Endothelial cell of umbilical vein (primary cell): ENCODE measurements around the gene MAP4K2. TPM values are rescaled to one million over a fixed set of nuclear protein-coding genes. Genes with fewer than 3 reads are reported as not detected.

ENCODE experiments used
- BruUV-seq: library from RNA; stranded (reverse); fragments of 400-500 nt; replicated peaks from 2 replicates; lab custom pipeline; 2021; lab: Mats Ljungman, UMichigan
- CTCF ChIA-PET: fragments of 300-600, 350-600 bp; sonication (Branson Sonifier 250); formaldehyde crosslinking; loops from one replicate; lab custom pipeline; 2021; ENCODE audit warnings: antibody characterized with exemption, inconsistent platforms; lab: Charles Lee
- POLR2A ChIA-PET: fragments of 300-600, 350-600 bp; sonication (Branson Sonifier 250); formaldehyde crosslinking; loops from one replicate; lab custom pipeline; 2021; ENCODE audit warnings: antibody characterized with exemption, inconsistent platforms; lab: Charles Lee
- DNase-seq: peaks from one replicate; pipeline ENCODE4 v3.0.0-alpha.2; 2011; ENCODE audit warnings: low read depth, low spot score
- FAIRE-seq: peaks from 2 replicates; lab custom pipeline; 2011; peaks lifted over from hg19 to GRCh38; lab: Jason Lieb, UNC
- H2AFZ ChIP-seq: 2 replicates; pipeline ENCODE4 v1.6.0; 2012; ENCODE audit warnings: low read depth, low read length, control low read depth, inconsistent platforms
- H3K27ac ChIP-seq: 2 replicates; pipeline ENCODE4 v1.5.1; 2011; ENCODE audit warnings: low read depth, mild to moderate bottlenecking, control low read depth, low read length, moderate library complexity; ENCODE audit not compliant: insufficient read depth
- H3K27me3 ChIP-seq, 2 experiments: 2 replicates each; pipeline versions ENCODE4 v1.6.0 to v1.6.1; 2011; ENCODE audit warnings: low read length in 2 of 2, mixed read lengths in 1 of 2; ENCODE audit not compliant: control insufficient read depth in 2 of 2, insufficient read depth in 2 of 2
- H3K36me3 ChIP-seq, 2 experiments: 2 replicates in 1 of 2; 3 replicates in 1 of 2; pipeline ENCODE4 v1.5.1; 2011; ENCODE audit warnings: low read length in 2 of 2, mild to moderate bottlenecking in 1 of 2, moderate library complexity in 1 of 2; ENCODE audit not compliant: control insufficient read depth in 2 of 2, insufficient read depth in 2 of 2; ENCODE audit errors: extremely low read depth in 1 of 2
- H3K4me1 ChIP-seq: 3 replicates; pipeline ENCODE4 v1.5.1; 2011; ENCODE audit warnings: mild to moderate bottlenecking, low read length; ENCODE audit not compliant: control insufficient read depth, insufficient read depth; ENCODE audit errors: extremely low read depth
- H3K4me2 ChIP-seq: 2 replicates; pipeline ENCODE4 v1.6.1; 2011; ENCODE audit warnings: low read length, control low read depth, mixed read lengths; ENCODE audit not compliant: insufficient read depth
- H3K4me3 ChIP-seq, 3 experiments: fragments of 200-600 bp in 1 of 3; sonication (generic), shearing (Covaris generic) in 1 of 3; replicated peaks in 1 of 3; 2 replicates each; pipeline ENCODE4 v1.5.1; 2011 to 2016; ENCODE audit warnings: control low read depth in 3 of 3, low read length in 3 of 3, mild to moderate bottlenecking in 2 of 3, inconsistent platforms in 1 of 3, low read depth in 1 of 3, moderate library complexity in 1 of 3; ENCODE audit not compliant: insufficient read depth in 1 of 3
- H3K79me2 ChIP-seq: 2 replicates; pipeline ENCODE4 v1.6.0; 2012; ENCODE audit warnings: low read length, inconsistent platforms; ENCODE audit not compliant: control insufficient read depth, insufficient read depth
- H3K9ac ChIP-seq: replicated peaks from 2 replicates; pipeline ENCODE3; 2011; ENCODE audit warnings: low read length, control low read depth; ENCODE audit not compliant: insufficient read depth; ENCODE audit errors: extremely low read depth
- H3K9me1 ChIP-seq: replicated peaks from 3 replicates; pipeline ENCODE4 v1.6.0; 2011; ENCODE audit warnings: mild to moderate bottlenecking, low read length; ENCODE audit not compliant: control insufficient read depth, insufficient read depth; ENCODE audit errors: extremely low read depth
- H3K9me3 ChIP-seq: replicated peaks from 2 replicates; pipeline ENCODE4 v1.5.1; 2012; ENCODE audit warnings: low read length, inconsistent platforms; ENCODE audit not compliant: control insufficient read depth, insufficient read depth
- H4K20me1 ChIP-seq: replicated peaks from 2 replicates; pipeline ENCODE3; 2011; ENCODE audit warnings: mild to moderate bottlenecking, low read length; ENCODE audit not compliant: control insufficient read depth, insufficient read depth; ENCODE audit errors: extremely low read depth
- CTCF ChIP-seq, 2 donors: IDR thresholded peaks; 1 replicate in 1 of 2; 2 replicates in 1 of 2; pipeline ENCODE4 v1.5.1; 2011; ENCODE audit warnings: low read length in 2 of 2, mild to moderate bottlenecking in 2 of 2, moderate library complexity in 2 of 2, control low read depth in 1 of 2, inconsistent platforms in 1 of 2, low read depth in 1 of 2; ENCODE audit not compliant: insufficient read depth in 1 of 2; ENCODE audit errors: extremely low read depth in 1 of 2
- GATA2 ChIP-seq: IDR thresholded peaks from 2 replicates; pipeline ENCODE4 v1.7.0; 2011; ENCODE audit warnings: low read depth, mild to moderate bottlenecking, moderate library complexity, mixed read lengths, low read length; ENCODE audit not compliant: insufficient read length, insufficient read depth
- JUN ChIP-seq: IDR thresholded peaks from 2 replicates; pipeline ENCODE4 v1.6.1; 2011; ENCODE audit warnings: borderline replicate concordance, low read depth; ENCODE audit not compliant: insufficient read length, insufficient read depth
- MAX ChIP-seq: IDR thresholded peaks from 2 replicates; pipeline ENCODE4 v1.6.1; 2011; ENCODE audit not compliant: insufficient read depth, insufficient read length
- MYC ChIP-seq: IDR thresholded peaks from one replicate; pipeline ENCODE4 v1.6.1; 2011; ENCODE audit warnings: mild to moderate bottlenecking, low read depth, low read length
- POLR2A ChIP-seq: IDR thresholded peaks from 2 replicates; pipeline ENCODE4 v1.6.1; 2012; ENCODE audit warnings: low read depth, mild to moderate bottlenecking, control low read depth, low read length
- dilution Hi-C: fragments of 300-500 bp; cut with MboI; formaldehyde crosslinking; loops from one replicate; pipeline ENCODE4 v1.15.0; 2019; ENCODE audit warnings: low sequenced_read_pairs; ENCODE audit not compliant: extremely low pct_ligation_motif_present
- intact Hi-C: fragments of 100-400 bp; cut with micrococcal nuclease; formaldehyde crosslinking; loops from one replicate; pipeline ENCODE4 v1.10.0; 2022
- polyA plus RNA-seq, 4 experiments: library from polyadenylated mRNA; depleted of rRNA in 3 of 4; stranded (reverse) in 3 of 4; unstranded in 1 of 4; fragments of >200 nt; gene quantifications; 2 replicates each; pipeline versions ENCODE4 v1.2.1 to v1.2.3, GENCODE V29; 2011 to 2012; ENCODE audit warnings: missing spikeins in 1 of 4
- total RNA-seq: library from RNA; stranded (reverse); gene quantifications from 2 replicates; pipeline ENCODE4 v1.2.3, GENCODE V29; 2021

MAP4K2 gene
- total and polyA plus RNA-seq, 2 donors (not counting 3 experiments of a cell fraction or from before 2014, with no cell fraction given): 43.3 to 44.0 TPM

- no TSS peak for BruUV-seq
- FAIRE-seq: no peak
These were observed 60.0 kb downstream of the MAP4K2 start for GRCh38 chr11:64742889-64743590.

More at GRCh38 chr11:64742889-64743590, 60.0 kb downstream of the MAP4K2 start:
- Histone ChIP-seq H3K9me3 (no peaks in the 10 kb centered on the region), H2AFZ (peak overlapping the region; percentile 72), H3K27me3 (peaks cover 27 to 32% of the 10 kb centered on the region in 2 experiments), H3K36me3 (no peaks in the 10 kb centered on the region), H3K4me1 (peaks cover 13% of the 10 kb centered on the region), H3K4me2 (peak overlapping the region; percentile 64), H4K20me1 (no peaks in the 10 kb centered on the region), H3K79me2 (no peaks in the 10 kb centered on the region), H3K9ac (no peak overlapping the region), H3K9me1 (no peaks in the 10 kb centered on the region), H3K27ac (no peak overlapping the region), H3K4me3 (peak overlapping the region in 1 of 3 experiments; percentile 2)
- CTCF ChIA-PET: interaction anchor here (0.7 to 1.9 kb wide), 6 partner anchors 10 to 54 kb away, joined by 3 to 14 read pairs (median 8); no protein-coding TSS in a partner anchor
- intact Hi-C loops (loop anchor here (1.0 kb wide), 2 partner anchors 55 to 190 kb away; no protein-coding TSS in a partner anchor), dilution Hi-C loops (no loop called here)
- POLR2A ChIA-PET: no interaction called here
- TF ChIP-seq GATA2: no peak
- TF ChIP-seq POLR2A: no peak
- TF ChIP-seq MAX: no peak
- TF ChIP-seq MYC: no peak
- no peak for TF ChIP-seq JUN
- TF ChIP-seq CTCF (IDR thresholded peaks at IDR 0.05; ENCODE audit: extremely low read depth in 1 of 2, insufficient read depth in 1 of 2, low read depth in 1 of 2, low read length in 2 of 2): peak; percentile 77 to 90
- peak; percentile 32 for DNase-seq
